ENCODE results near the gene NUP62. TPM values are rescaled to one million over a fixed set of nuclear protein-coding genes. Genes with fewer than 3 reads are reported as not detected.
"Not testable (repeated sequence)": the region's sequence is repeated elsewhere in the genome, so short reads cannot be mapped to it uniquely, and the experiment has no call there.

NUP62 gene
- total RNA-seq, 1 experiment from 2014 or later: 54.6 TPM

- intact Hi-C loops (cut with micrococcal nuclease; ENCODE audit: unreplicated experiment): no loop called here
- ChIA-PET CTCF (no interaction called here), POLR2A (no interaction called here)
- DNase-seq (ENCODE audit: low read depth, low spot score): no peak
- peaks cover 8% of the 10 kb centered on the region for H3K4me1 ChIP-seq (ENCODE audit: control insufficient read depth, insufficient read depth, low read length)
- no peak overlapping the region for H3K4me3 ChIP-seq (ENCODE audit: low read depth in 2 of 2, low read length in 2 of 2)
- ATAC-seq: no peak
- H3K27me3 ChIP-seq (ENCODE audit: control insufficient read depth, insufficient read depth, low read length): no peaks in the 10 kb centered on the region
- H3K36me3 ChIP-seq (ENCODE audit: control insufficient read depth, insufficient read depth, low read length): no peaks in the 10 kb centered on the region; the same call in none of the 2 replicates
- no TSS peak for BruUV-seq (replicated peaks)
- in situ Hi-C loops (cut with HindIII; ENCODE audit: low pct_unique_long_range_greater_than_20kb, low sequenced_read_pairs): no loop called here
- no peak overlapping the region for H3K27ac ChIP-seq (ENCODE audit: low read length)
- TF ChIP-seq, protein P1, sequence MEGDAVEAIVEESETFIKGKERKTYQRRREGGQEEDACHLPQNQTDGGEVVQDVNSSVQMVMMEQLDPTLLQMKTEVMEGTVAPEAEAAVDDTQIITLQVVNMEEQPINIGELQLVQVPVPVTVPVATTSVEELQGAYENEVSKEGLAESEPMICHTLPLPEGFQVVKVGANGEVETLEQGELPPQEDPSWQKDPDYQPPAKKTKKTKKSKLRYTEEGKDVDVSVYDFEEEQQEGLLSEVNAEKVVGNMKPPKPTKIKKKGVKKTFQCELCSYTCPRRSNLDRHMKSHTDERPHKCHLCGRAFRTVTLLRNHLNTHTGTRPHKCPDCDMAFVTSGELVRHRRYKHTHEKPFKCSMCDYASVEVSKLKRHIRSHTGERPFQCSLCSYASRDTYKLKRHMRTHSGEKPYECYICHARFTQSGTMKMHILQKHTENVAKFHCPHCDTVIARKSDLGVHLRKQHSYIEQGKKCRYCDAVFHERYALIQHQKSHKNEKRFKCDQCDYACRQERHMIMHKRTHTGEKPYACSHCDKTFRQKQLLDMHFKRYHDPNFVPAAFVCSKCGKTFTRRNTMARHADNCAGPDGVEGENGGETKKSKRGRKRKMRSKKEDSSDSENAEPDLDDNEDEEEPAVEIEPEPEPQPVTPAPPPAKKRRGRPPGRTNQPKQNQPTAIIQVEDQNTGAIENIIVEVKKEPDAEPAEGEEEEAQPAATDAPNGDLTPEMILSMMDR (IDR thresholded peaks at IDR 0.05): no peak
- TF ChIP-seq TCF7L2 (IDR thresholded peaks at IDR 0.05; ENCODE audit: low read depth, low read length) (no peak), POLR2AphosphoS5 (IDR thresholded peaks at IDR 0.05; ENCODE audit: low read depth, low read length) (no peak), SIN3A (IDR thresholded peaks at IDR 0.05; ENCODE audit: borderline replicate concordance, insufficient read depth, low read depth, low read length) (no peak)
- TF ChIP-seq, protein P2, sequence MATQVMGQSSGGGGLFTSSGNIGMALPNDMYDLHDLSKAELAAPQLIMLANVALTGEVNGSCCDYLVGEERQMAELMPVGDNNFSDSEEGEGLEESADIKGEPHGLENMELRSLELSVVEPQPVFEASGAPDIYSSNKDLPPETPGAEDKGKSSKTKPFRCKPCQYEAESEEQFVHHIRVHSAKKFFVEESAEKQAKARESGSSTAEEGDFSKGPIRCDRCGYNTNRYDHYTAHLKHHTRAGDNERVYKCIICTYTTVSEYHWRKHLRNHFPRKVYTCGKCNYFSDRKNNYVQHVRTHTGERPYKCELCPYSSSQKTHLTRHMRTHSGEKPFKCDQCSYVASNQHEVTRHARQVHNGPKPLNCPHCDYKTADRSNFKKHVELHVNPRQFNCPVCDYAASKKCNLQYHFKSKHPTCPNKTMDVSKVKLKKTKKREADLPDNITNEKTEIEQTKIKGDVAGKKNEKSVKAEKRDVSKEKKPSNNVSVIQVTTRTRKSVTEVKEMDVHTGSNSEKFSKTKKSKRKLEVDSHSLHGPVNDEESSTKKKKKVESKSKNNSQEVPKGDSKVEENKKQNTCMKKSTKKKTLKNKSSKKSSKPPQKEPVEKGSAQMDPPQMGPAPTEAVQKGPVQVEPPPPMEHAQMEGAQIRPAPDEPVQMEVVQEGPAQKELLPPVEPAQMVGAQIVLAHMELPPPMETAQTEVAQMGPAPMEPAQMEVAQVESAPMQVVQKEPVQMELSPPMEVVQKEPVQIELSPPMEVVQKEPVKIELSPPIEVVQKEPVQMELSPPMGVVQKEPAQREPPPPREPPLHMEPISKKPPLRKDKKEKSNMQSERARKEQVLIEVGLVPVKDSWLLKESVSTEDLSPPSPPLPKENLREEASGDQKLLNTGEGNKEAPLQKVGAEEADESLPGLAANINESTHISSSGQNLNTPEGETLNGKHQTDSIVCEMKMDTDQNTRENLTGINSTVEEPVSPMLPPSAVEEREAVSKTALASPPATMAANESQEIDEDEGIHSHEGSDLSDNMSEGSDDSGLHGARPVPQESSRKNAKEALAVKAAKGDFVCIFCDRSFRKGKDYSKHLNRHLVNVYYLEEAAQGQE (IDR thresholded peaks at IDR 0.05; ENCODE audit: insufficient read depth in 1 of 2, low read depth in 2 of 2, low read length in 1 of 2): no peak
- H3K9me3 ChIP-seq (ENCODE audit: control insufficient read depth, insufficient read depth, low read depth, low read length): no peaks in the 10 kb centered on the region
Measured at GRCh38 chr19:49925486-49925885, 3.8 kb downstream of the NUP62 start.

DNA sequence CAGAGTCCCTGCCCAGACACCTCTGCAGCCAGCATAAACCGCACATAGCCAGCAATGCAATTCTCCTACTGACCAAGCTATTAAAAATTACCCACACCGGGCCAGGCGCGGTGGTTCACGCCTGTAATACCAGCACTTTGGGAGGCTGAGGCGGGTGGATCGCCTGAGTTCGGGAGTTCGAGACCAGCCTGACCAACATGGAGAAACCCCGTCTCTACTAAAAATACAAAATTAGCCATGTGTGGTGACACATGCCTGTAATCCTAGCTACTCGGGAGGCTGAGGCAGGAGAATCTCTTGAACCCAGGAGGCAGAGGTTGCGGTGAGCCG is 4.5 kb downstream of the NUP62 start:
- H3K4me1 ChIP-seq (ENCODE audit: control insufficient read depth, insufficient read depth, low read length); CTCF ChIA-PET: not testable (repeated sequence)

GRCh38 chr19:49924004-49924880 is 5.1 kb downstream of the NUP62 start:
- Histone ChIP-seq H3K27ac (ENCODE audit: low read length) (peak overlapping the region; percentile 48; the same call in 1 of the 2 replicates), H3K27me3 (ENCODE audit: control insufficient read depth, insufficient read depth, low read length) (no peaks in the 10 kb centered on the region), H3K4me1 (ENCODE audit: control insufficient read depth, insufficient read depth, low read length) (peaks cover 7% of the 10 kb centered on the region; the same call in 1 of the 2 replicates), H3K36me3 (ENCODE audit: control insufficient read depth, insufficient read depth, low read length) (no peaks in the 10 kb centered on the region; the same call in none of the 2 replicates), H3K4me3 (ENCODE audit: low read depth in 2 of 2, low read length in 2 of 2) (no peak overlapping the region), H3K9me3 (ENCODE audit: control insufficient read depth, insufficient read depth, low read depth, low read length) (no peaks in the 10 kb centered on the region)
- ChIA-PET CTCF (no interaction called here), POLR2A (no interaction called here)
- no peak for ATAC-seq
- no TSS peak for BruUV-seq (replicated peaks)
- TF ChIP-seq SIN3A (IDR thresholded peaks at IDR 0.05; ENCODE audit: borderline replicate concordance, insufficient read depth, low read depth, low read length) (no peak), TCF7L2 (IDR thresholded peaks at IDR 0.05; ENCODE audit: low read depth, low read length) (no peak), POLR2AphosphoS5 (IDR thresholded peaks at IDR 0.05; ENCODE audit: low read depth, low read length) (no peak)
- TF ChIP-seq, protein P2 (IDR thresholded peaks at IDR 0.05; ENCODE audit: insufficient read depth in 1 of 2, low read depth in 2 of 2, low read length in 1 of 2): no peak
- TF ChIP-seq, protein P1 (IDR thresholded peaks at IDR 0.05): no peak
- intact Hi-C loops (cut with micrococcal nuclease; ENCODE audit: unreplicated experiment) (no loop called here), in situ Hi-C loops (cut with HindIII; ENCODE audit: low pct_unique_long_range_greater_than_20kb, low sequenced_read_pairs) (no loop called here)
- DNase-seq (ENCODE audit: low read depth, low spot score): no peak

More for the DNA sequence above, 4.5 kb downstream of the NUP62 start:
- POLR2A ChIA-PET; DNase-seq (ENCODE audit: low read depth, low spot score); H3K27me3 ChIP-seq (ENCODE audit: control insufficient read depth, insufficient read depth, low read length); BruUV-seq (replicated peaks); H3K4me3 ChIP-seq (ENCODE audit: low read depth in 2 of 2, low read length in 2 of 2); ATAC-seq; in situ Hi-C loops (cut with HindIII; ENCODE audit: low pct_unique_long_range_greater_than_20kb, low sequenced_read_pairs); intact Hi-C loops (cut with micrococcal nuclease; ENCODE audit: unreplicated experiment); H3K27ac ChIP-seq (ENCODE audit: low read length); H3K36me3 ChIP-seq (ENCODE audit: control insufficient read depth, insufficient read depth, low read length); H3K9me3 ChIP-seq (ENCODE audit: control insufficient read depth, insufficient read depth, low read depth, low read length): not testable (repeated sequence)

All from Panc1 (cell line).